HG03469 (cell line): ENCODE measurements around the gene CLASP1.
"Not testable (repeated sequence)": the region's sequence is repeated elsewhere in the genome, so short reads cannot be mapped to it uniquely, and the experiment has no call there.

ENCODE experiments used
- ATAC-seq: cut with Tn5 transposase; IDR thresholded peaks from one replicate; pipeline ENCODE4 v1.9.1; 2021; ENCODE audit warnings: mild to moderate bottlenecking, moderate library complexity, moderate number of reproducible peaks; ENCODE audit not compliant: unreplicated experiment

The CLASP1 gene

GRCh38 chr2:121625953-121626352 is 23.3 kb downstream of the CLASP1 start:
- ATAC-seq, result no peak

- no peak for ATAC-seq
These were observed 32.1 kb downstream of the CLASP1 start for GRCh38 chr2:121617042-121617599.

GRCh38 chr2:121613774-121614173 is 35.5 kb downstream of the CLASP1 start:
- no peak for ATAC-seq

DNA sequence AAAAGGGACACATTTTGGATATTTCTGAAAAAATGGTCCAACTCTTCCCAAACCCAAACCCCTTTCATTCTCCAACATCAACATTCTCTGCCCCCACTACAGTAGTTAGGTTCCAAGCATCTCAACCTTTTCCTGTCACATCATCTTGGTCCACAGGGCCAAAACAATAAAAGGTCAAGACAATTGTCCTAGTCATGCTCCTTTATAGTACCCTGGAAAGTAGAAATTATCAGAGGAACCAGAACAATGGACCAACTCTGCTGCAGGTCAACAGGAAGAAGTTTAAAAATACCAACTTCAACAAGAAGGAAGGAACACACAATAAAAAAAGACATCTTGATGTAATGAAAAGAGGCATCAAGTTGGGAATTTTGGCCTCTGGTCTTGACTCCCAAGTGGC is 36.1 kb downstream of the CLASP1 start:
- no peak for ATAC-seq

- ATAC-seq, result no peak
These were observed 37.2 kb downstream of the CLASP1 start for GRCh38 chr2:121611730-121612705.

GRCh38 chr2:121611048-121611649 is 38.1 kb downstream of the CLASP1 start:
- ATAC-seq, result not testable (repeated sequence)

DNA sequence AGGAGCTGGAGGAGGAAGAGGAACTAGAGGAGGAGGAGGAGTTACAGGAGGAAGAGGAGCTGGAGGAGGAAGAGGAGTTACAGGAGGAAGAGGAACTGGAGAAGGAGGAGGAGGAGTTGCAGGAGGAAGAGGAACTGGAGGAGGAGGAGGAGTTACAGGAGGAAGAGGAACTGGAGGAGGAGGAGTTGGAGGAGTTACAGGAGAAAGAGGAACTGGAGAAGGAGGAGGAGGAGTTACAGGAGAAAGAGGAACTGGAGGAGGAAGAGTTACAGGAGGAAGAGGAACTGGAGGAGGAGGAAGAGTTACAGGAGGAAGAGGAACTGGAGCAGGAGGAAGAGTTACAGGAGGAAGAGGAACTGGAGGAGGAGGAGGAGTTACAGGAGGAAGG is 38.8 kb downstream of the CLASP1 start:
- ATAC-seq, result not testable (repeated sequence)

DNA sequence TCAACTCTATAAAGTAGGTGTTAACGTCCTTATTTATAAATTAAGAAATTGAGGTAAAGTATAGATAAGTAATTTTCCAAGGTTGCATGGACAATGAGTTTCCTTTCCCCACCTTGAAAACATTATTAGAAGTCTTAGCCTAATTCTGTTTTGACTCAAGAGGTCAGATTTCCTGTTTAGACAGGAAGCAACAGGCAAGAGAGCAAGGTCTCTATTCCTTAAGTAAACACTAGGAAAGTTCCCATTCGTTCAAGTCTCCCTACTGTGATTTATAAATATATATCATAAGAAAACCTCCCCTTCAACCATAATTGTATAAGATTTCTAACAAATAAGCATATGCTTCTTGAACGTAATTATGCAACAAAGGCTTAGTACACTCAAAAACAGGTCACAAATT is 40.3 kb downstream of the CLASP1 start:
- ATAC-seq, result no peak

DNA sequence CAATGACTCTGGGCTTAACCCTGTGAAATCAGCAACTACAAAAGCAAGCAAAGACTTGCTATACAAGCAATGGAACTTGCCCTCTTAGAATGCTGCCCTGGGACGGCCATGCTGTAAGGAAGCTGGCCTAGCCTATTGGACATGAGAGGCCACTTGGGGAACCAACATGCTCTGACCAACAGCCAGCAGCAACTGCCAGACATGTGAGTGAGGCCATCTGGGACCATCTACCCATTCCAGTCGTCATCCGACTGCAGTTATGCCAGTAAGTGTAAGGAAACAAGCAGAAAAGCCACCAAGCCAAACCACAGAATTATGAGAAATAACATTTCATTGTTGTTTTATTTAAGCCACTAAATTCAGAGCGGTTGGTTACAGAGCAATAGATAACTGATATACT is 40.9 kb downstream of the CLASP1 start:
- no peak for ATAC-seq

- no peak for ATAC-seq
These were observed 43.2 kb downstream of the CLASP1 start for GRCh38 chr2:121605820-121606733.

DNA sequence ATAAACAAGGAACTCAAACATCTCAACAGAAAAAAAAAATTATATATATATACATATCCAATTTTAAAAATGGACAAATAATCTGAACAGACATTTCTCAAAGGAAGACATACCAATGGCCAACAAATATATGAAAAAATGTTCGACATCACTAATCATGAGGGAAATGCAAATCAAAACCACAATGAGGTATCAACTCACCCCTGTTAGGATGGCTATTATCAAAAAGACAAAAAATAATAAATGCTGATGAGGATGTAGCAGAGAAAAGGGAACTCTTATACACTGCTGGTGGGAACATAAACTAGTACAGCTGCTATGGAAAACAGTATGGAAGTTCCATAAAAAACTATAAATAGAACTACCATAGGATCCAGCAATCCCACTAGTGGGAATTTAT is 46.1 kb downstream of the CLASP1 start:
- ATAC-seq, result no peak

GRCh38 chr2:121599963-121600651 is 49.2 kb downstream of the CLASP1 start:
- ATAC-seq, result no peak

DNA sequence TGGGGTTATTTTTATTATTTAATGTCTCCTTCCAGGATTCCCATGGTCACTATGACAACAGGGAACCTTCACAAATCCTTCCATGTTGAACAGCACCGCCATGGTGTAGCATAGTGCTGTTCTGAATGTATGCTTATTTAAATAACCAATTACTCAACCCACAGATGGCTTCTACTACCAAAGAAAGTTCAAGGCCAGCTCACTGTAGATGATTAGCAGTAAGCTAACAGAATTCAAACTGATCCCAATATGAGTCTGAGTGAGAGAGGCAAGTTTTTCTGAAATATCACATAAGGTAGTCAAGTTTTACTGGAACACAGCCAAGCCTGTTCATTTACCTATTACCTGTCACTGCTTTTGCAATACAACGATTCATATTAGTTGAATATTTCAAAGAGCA is 51.2 kb downstream of the CLASP1 start:
- no peak for ATAC-seq

GRCh38 chr2:121596221-121597080 is 52.8 kb downstream of the CLASP1 start:
- ATAC-seq, result peak; percentile 43

- ATAC-seq, result no peak
These were observed 54.0 kb downstream of the CLASP1 start for GRCh38 chr2:121595012-121595891.

DNA sequence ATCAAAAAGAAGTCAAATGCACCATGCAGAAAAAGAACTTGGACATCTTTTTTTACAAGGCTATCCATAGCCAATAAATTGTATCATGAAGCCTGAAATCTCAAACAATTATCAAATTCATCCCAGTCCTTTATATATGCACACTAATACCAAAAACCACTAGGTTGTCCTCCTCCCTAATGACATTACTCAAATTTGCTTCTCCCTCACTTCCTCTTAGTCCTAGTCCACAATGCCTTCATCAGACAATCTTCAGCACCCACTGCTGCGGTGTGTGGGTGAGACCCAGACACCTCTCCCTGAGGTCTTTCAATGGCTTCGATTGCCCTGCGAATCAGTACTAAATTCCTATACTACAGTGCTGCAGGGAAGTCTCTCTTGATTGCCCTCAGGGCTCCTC is 58.1 kb downstream of the CLASP1 start:
- ATAC-seq, result no peak

DNA sequence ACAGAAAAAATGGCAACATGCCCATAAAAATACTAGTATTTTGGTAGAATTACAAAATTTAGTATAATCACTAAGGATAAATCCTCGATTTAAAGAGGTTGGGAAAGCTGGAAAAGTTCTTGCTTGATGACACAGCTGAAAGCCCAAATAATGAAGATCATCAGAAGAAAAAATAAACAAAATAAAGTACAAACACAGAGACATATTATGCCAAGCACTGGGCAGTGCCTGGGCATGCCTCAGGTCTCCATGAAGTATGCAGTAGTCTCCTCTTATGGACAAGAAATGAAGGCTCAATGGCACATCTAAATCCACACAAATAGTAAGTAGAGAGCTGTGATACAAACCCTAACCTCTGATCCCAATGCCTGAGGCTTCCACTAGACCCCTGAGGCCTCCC is 60.9 kb downstream of the CLASP1 start:
- no peak for ATAC-seq

- ATAC-seq, result no peak
These were observed 62.1 kb downstream of the CLASP1 start for GRCh38 chr2:121587131-121587530.
